ENCODE data around the gene ZNF423. TPM values are rescaled to one million over a fixed set of nuclear protein-coding genes. Genes with fewer than 3 reads are reported as not detected.
"Not testable (repeated sequence)": the region's sequence is repeated elsewhere in the genome, so short reads cannot be mapped to it uniquely, and the experiment has no call there.

Gene ZNF423
- total RNA-seq, 1 experiment from 2014 or later = 0.49 TPM

DNA sequence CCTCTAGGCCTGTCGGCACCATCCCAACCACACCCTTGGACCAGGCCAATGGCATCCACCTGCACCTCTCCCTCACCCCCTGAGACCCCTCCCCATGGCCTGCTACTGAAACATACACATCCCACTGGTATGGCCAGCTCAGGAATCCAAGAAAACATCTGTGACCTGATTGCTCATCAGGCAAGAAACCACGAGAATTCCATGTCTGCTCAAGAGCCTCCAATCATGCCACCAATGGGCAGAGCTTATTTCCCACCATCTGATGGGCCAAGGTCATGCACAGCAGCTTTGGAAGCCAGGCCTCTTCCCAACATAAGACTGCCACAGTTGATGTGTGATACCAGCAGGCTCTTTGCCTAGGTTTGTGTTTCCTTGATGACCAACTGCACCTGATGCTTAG lies 292.2 kb downstream of the ZNF423 start:
- Histone ChIP-seq H3K4me1 (ENCODE audit: control insufficient read depth, insufficient read depth, low read length) (no peaks in the 10 kb centered on the region), H3K27ac (ENCODE audit: low read length) (no peak overlapping the region), H3K36me3 (ENCODE audit: control insufficient read depth, insufficient read depth, low read length) (no peaks in the 10 kb centered on the region), H3K9me3 (ENCODE audit: control insufficient read depth, insufficient read depth, low read depth, low read length) (no peaks in the 10 kb centered on the region), H3K27me3 (ENCODE audit: control insufficient read depth, insufficient read depth, low read length) (no peaks in the 10 kb centered on the region; the same call in 1 of the 2 replicates), H3K4me3 (ENCODE audit: low read depth in 2 of 2, low read length in 2 of 2) (no peak overlapping the region)
- intact Hi-C loops (cut with micrococcal nuclease; ENCODE audit: unreplicated experiment) (no loop called here), in situ Hi-C loops (cut with HindIII; ENCODE audit: low pct_unique_long_range_greater_than_20kb, low sequenced_read_pairs) (no loop called here)
- ATAC-seq (no peak), DNase-seq (ENCODE audit: low read depth, low spot score) (no peak)
- no peak for TF ChIP-seq SIN3A (IDR thresholded peaks at IDR 0.05; ENCODE audit: borderline replicate concordance, insufficient read depth, low read depth, low read length)
- no peak for TF ChIP-seq POLR2AphosphoS5 (IDR thresholded peaks at IDR 0.05; ENCODE audit: low read depth, low read length)
- TF ChIP-seq, protein P1, sequence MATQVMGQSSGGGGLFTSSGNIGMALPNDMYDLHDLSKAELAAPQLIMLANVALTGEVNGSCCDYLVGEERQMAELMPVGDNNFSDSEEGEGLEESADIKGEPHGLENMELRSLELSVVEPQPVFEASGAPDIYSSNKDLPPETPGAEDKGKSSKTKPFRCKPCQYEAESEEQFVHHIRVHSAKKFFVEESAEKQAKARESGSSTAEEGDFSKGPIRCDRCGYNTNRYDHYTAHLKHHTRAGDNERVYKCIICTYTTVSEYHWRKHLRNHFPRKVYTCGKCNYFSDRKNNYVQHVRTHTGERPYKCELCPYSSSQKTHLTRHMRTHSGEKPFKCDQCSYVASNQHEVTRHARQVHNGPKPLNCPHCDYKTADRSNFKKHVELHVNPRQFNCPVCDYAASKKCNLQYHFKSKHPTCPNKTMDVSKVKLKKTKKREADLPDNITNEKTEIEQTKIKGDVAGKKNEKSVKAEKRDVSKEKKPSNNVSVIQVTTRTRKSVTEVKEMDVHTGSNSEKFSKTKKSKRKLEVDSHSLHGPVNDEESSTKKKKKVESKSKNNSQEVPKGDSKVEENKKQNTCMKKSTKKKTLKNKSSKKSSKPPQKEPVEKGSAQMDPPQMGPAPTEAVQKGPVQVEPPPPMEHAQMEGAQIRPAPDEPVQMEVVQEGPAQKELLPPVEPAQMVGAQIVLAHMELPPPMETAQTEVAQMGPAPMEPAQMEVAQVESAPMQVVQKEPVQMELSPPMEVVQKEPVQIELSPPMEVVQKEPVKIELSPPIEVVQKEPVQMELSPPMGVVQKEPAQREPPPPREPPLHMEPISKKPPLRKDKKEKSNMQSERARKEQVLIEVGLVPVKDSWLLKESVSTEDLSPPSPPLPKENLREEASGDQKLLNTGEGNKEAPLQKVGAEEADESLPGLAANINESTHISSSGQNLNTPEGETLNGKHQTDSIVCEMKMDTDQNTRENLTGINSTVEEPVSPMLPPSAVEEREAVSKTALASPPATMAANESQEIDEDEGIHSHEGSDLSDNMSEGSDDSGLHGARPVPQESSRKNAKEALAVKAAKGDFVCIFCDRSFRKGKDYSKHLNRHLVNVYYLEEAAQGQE (IDR thresholded peaks at IDR 0.05; ENCODE audit: insufficient read depth in 1 of 2, low read depth in 2 of 2, low read length in 1 of 2) = no peak
- TF ChIP-seq TCF7L2 (IDR thresholded peaks at IDR 0.05; ENCODE audit: low read depth, low read length) = no peak
- TF ChIP-seq, protein P2, sequence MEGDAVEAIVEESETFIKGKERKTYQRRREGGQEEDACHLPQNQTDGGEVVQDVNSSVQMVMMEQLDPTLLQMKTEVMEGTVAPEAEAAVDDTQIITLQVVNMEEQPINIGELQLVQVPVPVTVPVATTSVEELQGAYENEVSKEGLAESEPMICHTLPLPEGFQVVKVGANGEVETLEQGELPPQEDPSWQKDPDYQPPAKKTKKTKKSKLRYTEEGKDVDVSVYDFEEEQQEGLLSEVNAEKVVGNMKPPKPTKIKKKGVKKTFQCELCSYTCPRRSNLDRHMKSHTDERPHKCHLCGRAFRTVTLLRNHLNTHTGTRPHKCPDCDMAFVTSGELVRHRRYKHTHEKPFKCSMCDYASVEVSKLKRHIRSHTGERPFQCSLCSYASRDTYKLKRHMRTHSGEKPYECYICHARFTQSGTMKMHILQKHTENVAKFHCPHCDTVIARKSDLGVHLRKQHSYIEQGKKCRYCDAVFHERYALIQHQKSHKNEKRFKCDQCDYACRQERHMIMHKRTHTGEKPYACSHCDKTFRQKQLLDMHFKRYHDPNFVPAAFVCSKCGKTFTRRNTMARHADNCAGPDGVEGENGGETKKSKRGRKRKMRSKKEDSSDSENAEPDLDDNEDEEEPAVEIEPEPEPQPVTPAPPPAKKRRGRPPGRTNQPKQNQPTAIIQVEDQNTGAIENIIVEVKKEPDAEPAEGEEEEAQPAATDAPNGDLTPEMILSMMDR (IDR thresholded peaks at IDR 0.05) = no peak
- ChIA-PET CTCF (no interaction called here), POLR2A (no interaction called here)
- BruUV-seq (replicated peaks) = no TSS peak

DNA sequence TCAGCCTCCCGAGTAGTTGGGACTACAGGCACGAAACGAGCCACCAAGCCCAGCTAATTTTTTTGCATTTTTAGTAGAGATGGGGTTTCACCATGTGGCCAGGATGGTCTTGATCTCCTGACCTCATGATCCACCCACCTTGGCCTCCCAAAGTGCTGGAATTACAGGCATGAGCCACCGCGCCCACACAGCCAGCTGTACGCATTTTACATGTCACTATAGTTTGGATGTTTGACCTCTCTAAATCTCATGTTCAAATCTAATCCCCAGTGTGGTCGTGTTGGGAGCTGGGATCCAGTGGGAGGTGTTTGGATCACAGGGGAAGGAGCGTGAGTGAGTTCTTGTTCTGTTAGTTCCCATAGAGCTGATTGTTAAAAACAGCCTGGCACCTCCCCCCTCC lies 293.0 kb downstream of the ZNF423 start:
- ATAC-seq; BruUV-seq (replicated peaks); H3K4me3 ChIP-seq (ENCODE audit: low read depth in 2 of 2, low read length in 2 of 2); in situ Hi-C loops (cut with HindIII; ENCODE audit: low pct_unique_long_range_greater_than_20kb, low sequenced_read_pairs); H3K27ac ChIP-seq (ENCODE audit: low read length); H3K36me3 ChIP-seq (ENCODE audit: control insufficient read depth, insufficient read depth, low read length); H3K27me3 ChIP-seq (ENCODE audit: control insufficient read depth, insufficient read depth, low read length); H3K4me1 ChIP-seq (ENCODE audit: control insufficient read depth, insufficient read depth, low read length); intact Hi-C loops (cut with micrococcal nuclease; ENCODE audit: unreplicated experiment); DNase-seq (ENCODE audit: low read depth, low spot score); CTCF ChIA-PET; H3K9me3 ChIP-seq (ENCODE audit: control insufficient read depth, insufficient read depth, low read depth, low read length); POLR2A ChIA-PET: not testable (repeated sequence)

DNA sequence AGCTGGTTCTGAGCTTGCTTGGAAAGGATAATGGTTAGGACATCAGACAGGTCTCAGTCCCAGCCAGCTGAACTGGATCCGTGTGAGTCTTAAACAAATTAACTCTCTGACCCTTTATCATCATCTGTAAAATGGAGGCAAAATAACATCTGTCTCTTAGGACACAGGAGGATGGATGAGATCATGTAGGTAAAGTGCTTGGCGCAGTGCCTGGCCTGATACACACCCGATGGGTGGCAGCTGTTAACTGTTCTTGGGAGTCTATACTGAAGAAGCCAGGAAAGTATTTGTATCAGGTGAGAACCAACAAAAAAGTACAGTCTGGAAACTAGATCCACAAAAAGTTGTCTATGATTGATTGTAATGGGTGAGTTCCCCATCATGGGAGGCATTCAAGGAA lies 293.7 kb downstream of the ZNF423 start:
- no peak for ATAC-seq
- DNase-seq (ENCODE audit: low read depth, low spot score) = no peak
- CTCF ChIA-PET = no interaction called here
- H3K4me3 ChIP-seq (ENCODE audit: low read depth in 2 of 2, low read length in 2 of 2) = no peak overlapping the region
- no peak overlapping the region for H3K27ac ChIP-seq (ENCODE audit: low read length)
- H3K9me3 ChIP-seq (ENCODE audit: control insufficient read depth, insufficient read depth, low read depth, low read length) = no peaks in the 10 kb centered on the region
- in situ Hi-C loops (cut with HindIII; ENCODE audit: low pct_unique_long_range_greater_than_20kb, low sequenced_read_pairs) = no loop called here
- H3K36me3 ChIP-seq (ENCODE audit: control insufficient read depth, insufficient read depth, low read length) = no peaks in the 10 kb centered on the region
- TF ChIP-seq, protein P1 (IDR thresholded peaks at IDR 0.05; ENCODE audit: insufficient read depth in 1 of 2, low read depth in 2 of 2, low read length in 1 of 2) = no peak
- no peak for TF ChIP-seq TCF7L2 (IDR thresholded peaks at IDR 0.05; ENCODE audit: low read depth, low read length)
- no peak for TF ChIP-seq POLR2AphosphoS5 (IDR thresholded peaks at IDR 0.05; ENCODE audit: low read depth, low read length)
- no peak for TF ChIP-seq SIN3A (IDR thresholded peaks at IDR 0.05; ENCODE audit: borderline replicate concordance, insufficient read depth, low read depth, low read length)
- TF ChIP-seq, protein P2 (IDR thresholded peaks at IDR 0.05) = no peak
- no peaks in the 10 kb centered on the region; the same call in 1 of the 2 replicates for H3K27me3 ChIP-seq (ENCODE audit: control insufficient read depth, insufficient read depth, low read length)
- BruUV-seq (replicated peaks) = no TSS peak
- H3K4me1 ChIP-seq (ENCODE audit: control insufficient read depth, insufficient read depth, low read length) = no peaks in the 10 kb centered on the region
- POLR2A ChIA-PET = no interaction called here
- intact Hi-C loops (cut with micrococcal nuclease; ENCODE audit: unreplicated experiment) = no loop called here
